Sigmoid colon (tissue), 4 donors: ENCODE measurements around the gene IVD.

Experiments used
- CTCF ChIP-seq, 4 experiments: fragments of 450-650 bp in 3 of 4; fragments of 200-600 bp in 1 of 4; IDR thresholded peaks; one replicate each; pipeline ENCODE4 v1.5.1; 2016 to 2019; ENCODE audit warnings: antibody characterized with exemption in 4 of 4, mild to moderate bottlenecking in 3 of 4, moderate library complexity in 2 of 4
- EP300 ChIP-seq, 4 donors: sonication (generic); formaldehyde crosslinking; IDR thresholded peaks; one replicate each; pipeline ENCODE4 v1.6.1; 2017; ENCODE audit warnings: antibody characterized with exemption in 4 of 4
- POLR2AphosphoS5 ChIP-seq, 4 donors: sonication (generic); formaldehyde crosslinking; IDR thresholded peaks; one replicate each; pipeline ENCODE4 v1.6.1; 2017; ENCODE audit warnings: antibody characterized with exemption in 4 of 4

- TF ChIP-seq POLR2AphosphoS5 (IDR thresholded peaks at IDR 0.05) (no peak), EP300 (IDR thresholded peaks at IDR 0.05) (no peak), CTCF (IDR thresholded peaks at IDR 0.05) (no peak)
These were observed 54.8 kb downstream of the IVD start for GRCh38 chr15:40460404-40460803.
